ENCODE results near the gene ADAMTSL2.

DNA sequence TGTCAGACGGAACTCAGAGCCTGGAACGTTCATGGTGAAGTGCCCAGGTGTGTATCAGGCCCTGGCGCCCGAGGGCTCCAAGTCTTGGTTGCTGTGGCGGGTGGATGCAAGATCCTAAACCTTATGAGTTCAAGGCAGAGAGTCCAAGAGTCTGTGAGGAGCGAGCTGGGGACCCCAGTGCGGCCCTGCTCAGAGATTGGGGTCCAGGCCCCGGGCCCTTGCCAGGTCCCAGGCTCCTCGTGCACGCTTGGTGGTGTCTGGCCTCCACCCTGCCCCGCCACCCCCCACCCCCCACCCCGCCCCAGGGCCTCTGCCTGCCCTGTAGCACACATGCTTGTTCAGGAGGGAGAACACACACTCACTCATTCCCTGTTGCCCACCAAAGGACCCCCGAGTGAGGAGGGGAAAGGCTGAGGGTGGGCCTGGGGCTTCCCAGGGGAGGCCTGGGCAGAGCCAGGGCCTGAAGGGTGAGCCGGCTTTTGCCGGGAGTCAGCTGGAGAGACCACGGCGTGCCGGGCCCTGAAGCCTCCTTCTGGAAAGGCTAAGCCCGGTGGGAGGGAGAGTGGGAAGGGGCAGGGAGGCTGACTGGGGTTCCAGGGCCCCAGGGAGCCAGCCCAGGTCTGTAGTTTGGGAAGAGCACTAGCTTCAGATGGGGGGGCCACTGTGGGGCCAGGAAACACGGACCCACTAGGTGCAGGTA is 37.5 kb downstream of the ADAMTSL2 start:
- TF ChIP-seq POLR2A (IDR thresholded peaks at IDR 0.05; ENCODE audit: low read depth) (no peak), POLR2AphosphoS5 (IDR thresholded peaks at IDR 0.05) (no peak), EP300 (IDR thresholded peaks at IDR 0.05) (no peak)
- TF ChIP-seq, protein P1, sequence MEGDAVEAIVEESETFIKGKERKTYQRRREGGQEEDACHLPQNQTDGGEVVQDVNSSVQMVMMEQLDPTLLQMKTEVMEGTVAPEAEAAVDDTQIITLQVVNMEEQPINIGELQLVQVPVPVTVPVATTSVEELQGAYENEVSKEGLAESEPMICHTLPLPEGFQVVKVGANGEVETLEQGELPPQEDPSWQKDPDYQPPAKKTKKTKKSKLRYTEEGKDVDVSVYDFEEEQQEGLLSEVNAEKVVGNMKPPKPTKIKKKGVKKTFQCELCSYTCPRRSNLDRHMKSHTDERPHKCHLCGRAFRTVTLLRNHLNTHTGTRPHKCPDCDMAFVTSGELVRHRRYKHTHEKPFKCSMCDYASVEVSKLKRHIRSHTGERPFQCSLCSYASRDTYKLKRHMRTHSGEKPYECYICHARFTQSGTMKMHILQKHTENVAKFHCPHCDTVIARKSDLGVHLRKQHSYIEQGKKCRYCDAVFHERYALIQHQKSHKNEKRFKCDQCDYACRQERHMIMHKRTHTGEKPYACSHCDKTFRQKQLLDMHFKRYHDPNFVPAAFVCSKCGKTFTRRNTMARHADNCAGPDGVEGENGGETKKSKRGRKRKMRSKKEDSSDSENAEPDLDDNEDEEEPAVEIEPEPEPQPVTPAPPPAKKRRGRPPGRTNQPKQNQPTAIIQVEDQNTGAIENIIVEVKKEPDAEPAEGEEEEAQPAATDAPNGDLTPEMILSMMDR (IDR thresholded peaks at IDR 0.05), result no peak
